Measurements from ENCODE around the gene TCTN1. TPM values are rescaled to one million over a fixed set of nuclear protein-coding genes. Genes with fewer than 3 reads are reported as not detected.

The TCTN1 gene
- total and polyA plus RNA-seq, 2 of the 13 experiments (the other 11 are each of a cell fraction or from before 2014, with no cell fraction given): 13.6 to 16.0 TPM

GRCh38 chr12:110575326-110575725 lies 38.6 kb upstream of the TCTN1 start (continued):
- TF ChIP-seq RXRA (CRISPR knock-in tag; IDR thresholded peaks at IDR 0.05) (peak; percentile 48; the same call in 1 of the 2 replicates), ELF3 (CRISPR knock-in tag; IDR thresholded peaks at IDR 0.05) (peak; percentile 55; the same call in 1 of the 2 replicates), ZNF275 (CRISPR knock-in tag; IDR thresholded peaks at IDR 0.05; ENCODE audit: borderline replicate concordance) (no peak), ZBTB46 (CRISPR knock-in tag; IDR thresholded peaks at IDR 0.05; ENCODE audit: borderline replicate concordance) (no peak), MIXL1 (CRISPR knock-in tag; IDR thresholded peaks at IDR 0.05) (peak; percentile 64; the same call in 1 of the 2 replicates), SSRP1 (CRISPR knock-in tag; IDR thresholded peaks at IDR 0.05) (no peak), GATAD1 (CRISPR knock-in tag; IDR thresholded peaks at IDR 0.05) (peak; percentile 35; the same call in 1 of the 2 replicates), FOXA1 (IDR thresholded peaks at IDR 0.05) (no peak), FOXA1 (CRISPR knock-in tag; IDR thresholded peaks at IDR 0.05) (peak; percentile 59; the same call in 1 of the 2 replicates), BRCA1 (CRISPR knock-in tag; IDR thresholded peaks at IDR 0.05) (peak; percentile 56; the same call in 1 of the 2 replicates), ZNF432 (CRISPR knock-in tag; IDR thresholded peaks at IDR 0.05; ENCODE audit: borderline replicate concordance) (no peak), CCAR2 (optimal IDR thresholded peaks at IDR 0.05; ENCODE audit: low read depth, low read length) (no peak), SMAD1 (CRISPR knock-in tag; IDR thresholded peaks at IDR 0.05; ENCODE audit: borderline replicate concordance, low read depth) (no peak), ZNF547 (CRISPR knock-in tag; IDR thresholded peaks at IDR 0.05) (no peak), ZNF350 (CRISPR knock-in tag; IDR thresholded peaks at IDR 0.05; ENCODE audit: borderline replicate concordance, low read depth) (no peak), ZEB1 (IDR thresholded peaks at IDR 0.05; ENCODE audit: insufficient replicate concordance, low read depth) (peak; percentile 51), MIER3 (CRISPR knock-in tag; IDR thresholded peaks at IDR 0.05; ENCODE audit: borderline replicate concordance) (peak; percentile 85; the same call in 1 of the 2 replicates), ZNF121 (CRISPR knock-in tag; IDR thresholded peaks at IDR 0.05) (0 out of 2 replicates have a peak, but pooled peaks have one; percentile 10), NR1H2 (CRISPR knock-in tag; IDR thresholded peaks at IDR 0.05; ENCODE audit: borderline replicate concordance, low read depth) (no peak), MED1 (CRISPR knock-in tag; IDR thresholded peaks at IDR 0.05) (peak; percentile 83), MXD1 (CRISPR knock-in tag; IDR thresholded peaks at IDR 0.05) (no peak), E2F1 (CRISPR knock-in tag; IDR thresholded peaks at IDR 0.05) (peak; percentile 66; the same call in 1 of the 2 replicates), THAP7 (CRISPR knock-in tag; IDR thresholded peaks at IDR 0.05) (no peak), NAIF1 (CRISPR knock-in tag; IDR thresholded peaks at IDR 0.05; ENCODE audit: borderline replicate concordance) (no peak), U2AF1 (optimal IDR thresholded peaks at IDR 0.05; ENCODE audit: low read depth, low read length) (no peak), SAP130 (CRISPR knock-in tag; IDR thresholded peaks at IDR 0.05; ENCODE audit: low read depth) (peak; percentile 87), ZSCAN31 (CRISPR knock-in tag; IDR thresholded peaks at IDR 0.05; ENCODE audit: low read depth) (no peak), ZMYM2 (CRISPR knock-in tag; IDR thresholded peaks at IDR 0.05) (peak; percentile 85), FOXK2 (IDR thresholded peaks at IDR 0.05) (peak; percentile 40; the same call in 1 of the 2 replicates)
